Endodermal cell (in vitro differentiated cells): ENCODE results near the gene CLEC18B. TPM values are rescaled to one million over a fixed set of nuclear protein-coding genes. Genes with fewer than 3 reads are reported as not detected.
A peak's percentile ranks its signal among the peaks of the same experiment; 100 is the strongest.
"Not testable (repeated sequence)": the region's sequence is repeated elsewhere in the genome, so short reads cannot be mapped to it uniquely, and the experiment has no call there.

Experiments used
- DNase-seq: peaks from one replicate; pipeline ENCODE4 v3.0.0-alpha.2; 2017
- H3K27ac ChIP-seq: 2 replicates; pipeline ENCODE4 v1.5.1; 2013; ENCODE audit warnings: mild to moderate bottlenecking, low read depth, low read length, moderate library complexity
- H3K27me3 ChIP-seq: 2 replicates; pipeline ENCODE4 v1.6.1; 2013; ENCODE audit warnings: mild to moderate bottlenecking, low read length, moderate library complexity; ENCODE audit not compliant: insufficient read depth, control insufficient read depth, poor library complexity, severe bottlenecking
- H3K36me3 ChIP-seq: 2 replicates; pipeline ENCODE4 v1.7.0; 2013; ENCODE audit warnings: mild to moderate bottlenecking, low read length, moderate library complexity; ENCODE audit not compliant: control insufficient read depth, insufficient read depth
- H3K4me1 ChIP-seq: one replicate; pipeline ENCODE4 v1.7.0; 2013; ENCODE audit warnings: low read length; ENCODE audit not compliant: control insufficient read depth, insufficient read depth
- H3K4me3 ChIP-seq: 2 replicates; pipeline ENCODE4 v1.5.1; 2013; ENCODE audit warnings: mild to moderate bottlenecking, low read length, moderate library complexity
- H3K9ac ChIP-seq: 2 replicates; pipeline ENCODE4 v1.6.1; 2013; ENCODE audit warnings: mild to moderate bottlenecking, low read length, moderate library complexity; ENCODE audit not compliant: poor library complexity, severe bottlenecking; ENCODE audit errors: extremely low read depth
- H3K9me3 ChIP-seq: 2 replicates; pipeline ENCODE4 v1.6.1; 2013; ENCODE audit warnings: mild to moderate bottlenecking, low read length, moderate library complexity; ENCODE audit not compliant: control insufficient read depth
- H3K27ac Mint-ChIP-seq: 2 replicates; pipeline ENCODE4 v1.8.0; 2020; ENCODE audit warnings: mixed read lengths
- H3K27me3 Mint-ChIP-seq: 2 replicates; pipeline ENCODE4 v1.8.0; 2021; ENCODE audit warnings: mild to moderate bottlenecking, mixed read lengths; ENCODE audit not compliant: insufficient read depth
- H3K36me3 Mint-ChIP-seq: 2 replicates; pipeline ENCODE4 v1.8.0; 2020; ENCODE audit warnings: low read depth, mixed read lengths
- H3K4me1 Mint-ChIP-seq: 2 replicates; pipeline ENCODE4 v1.8.0; 2020; ENCODE audit warnings: mixed read lengths
- H3K4me3 Mint-ChIP-seq: 2 replicates; pipeline ENCODE4 v1.8.0; 2020; ENCODE audit warnings: mild to moderate bottlenecking, moderate library complexity, mixed read lengths
- H3K9me3 Mint-ChIP-seq: 2 replicates; pipeline ENCODE4 v1.8.0; 2020; ENCODE audit warnings: mild to moderate bottlenecking, mixed read lengths
- WGBS, 2 experiments: methylation state at CpG; one replicate each; pipeline versions ENCODE4 v1.1.5 to v1.1.7; 2013; ENCODE audit warnings: missing lambda C conversion rate in 2 of 2, mixed read lengths in 1 of 2; ENCODE audit not compliant: insufficient coverage in 1 of 2, insufficient read length in 1 of 2; 5-methylcytosine and 5-hydroxymethylcytosine counted together
- total RNA-seq, 2 donors: library from RNA; stranded (reverse); fragmentation: NEBNext Ultra II Directional in 1 of 2; extraction: Animal tissue kit (Norgen Biotek cat#: 25700) in 1 of 2; gene quantifications; 2 replicates in 1 of 2; 3 replicates in 1 of 2; pipeline ENCODE4 v1.2.1, GENCODE V29; 2021

CLEC18B gene
- total RNA-seq, 2 donors from 2014 or later, result not detected

GRCh38 chr16:74419811-74420210, 1.5 kb downstream of the CLEC18B start:
- H3K9me3 ChIP-seq, H3K4me1 ChIP-seq, H3K27me3 Mint-ChIP-seq, H3K4me3 ChIP-seq, H3K4me1 Mint-ChIP-seq, H3K36me3 ChIP-seq, H3K27me3 ChIP-seq, H3K9me3 Mint-ChIP-seq, H3K36me3 Mint-ChIP-seq, H3K27ac ChIP-seq, H3K9ac ChIP-seq, H3K27ac Mint-ChIP-seq, H3K4me3 Mint-ChIP-seq: not testable (repeated sequence)
- DNase-seq, result peak; percentile 46
- 87 to 90% methylated on average over 3 to 4 of the region's 14 CpGs for WGBS, 2 experiments

GRCh38 chr16:74417897-74418296, 3.4 kb downstream of the CLEC18B start:
- H3K9me3 ChIP-seq, DNase-seq, H3K9me3 Mint-ChIP-seq, H3K27me3 ChIP-seq, H3K36me3 Mint-ChIP-seq, H3K27me3 Mint-ChIP-seq, H3K9ac ChIP-seq, H3K4me1 ChIP-seq, H3K4me3 Mint-ChIP-seq, H3K27ac ChIP-seq, H3K27ac Mint-ChIP-seq, H3K4me1 Mint-ChIP-seq, H3K4me3 ChIP-seq, H3K36me3 ChIP-seq: not testable (repeated sequence)
- WGBS, 2 experiments, result 100% methylated on average over 1 of the region's 15 CpGs; no CpG with 5 or more reads in 1 of the 2 experiments

GRCh38 chr16:74413920-74414319, 7.4 kb downstream of the CLEC18B start:
- 78 to 83% methylated on average over 7 of the region's 7 CpGs for WGBS, 2 experiments
- H3K36me3 ChIP-seq, H3K4me1 Mint-ChIP-seq, H3K27ac Mint-ChIP-seq, H3K4me1 ChIP-seq, H3K36me3 Mint-ChIP-seq, H3K27ac ChIP-seq, H3K4me3 ChIP-seq, H3K9ac ChIP-seq, DNase-seq, H3K4me3 Mint-ChIP-seq, H3K9me3 Mint-ChIP-seq, H3K9me3 ChIP-seq, H3K27me3 ChIP-seq, H3K27me3 Mint-ChIP-seq: not testable (repeated sequence)

GRCh38 chr16:74413485-74413884, 7.8 kb downstream of the CLEC18B start:
- H3K36me3 ChIP-seq, H3K4me3 ChIP-seq, H3K4me1 ChIP-seq, H3K4me1 Mint-ChIP-seq, H3K9me3 ChIP-seq, H3K4me3 Mint-ChIP-seq, H3K36me3 Mint-ChIP-seq, H3K9ac ChIP-seq, H3K27ac Mint-ChIP-seq, H3K9me3 Mint-ChIP-seq, H3K27me3 Mint-ChIP-seq, H3K27me3 ChIP-seq, H3K27ac ChIP-seq: not testable (repeated sequence)
- WGBS, 2 experiments, result 89% methylated on average over 7 of the region's 9 CpGs; no CpG with 5 or more reads in 1 of the 2 experiments
- peak; percentile 25 for DNase-seq

- H3K4me3 Mint-ChIP-seq, H3K4me3 ChIP-seq, H3K9me3 Mint-ChIP-seq: not testable (repeated sequence)
These were observed 8.4 kb downstream of the CLEC18B start for GRCh38 chr16:74412775-74413390.

GRCh38 chr16:74412138-74412774, 9.0 kb downstream of the CLEC18B start:
- H3K27ac ChIP-seq, H3K4me3 Mint-ChIP-seq, H3K27ac Mint-ChIP-seq, DNase-seq, H3K27me3 ChIP-seq, H3K4me3 ChIP-seq, H3K9ac ChIP-seq, H3K4me1 ChIP-seq, H3K36me3 Mint-ChIP-seq, H3K36me3 ChIP-seq, H3K9me3 ChIP-seq, H3K4me1 Mint-ChIP-seq, H3K9me3 Mint-ChIP-seq, H3K27me3 Mint-ChIP-seq: not testable (repeated sequence)
- 72% methylated on average over 5 of the region's 13 CpGs; no CpG with 5 or more reads in 1 of the 2 experiments for WGBS, 2 experiments

More at GRCh38 chr16:74412775-74413390, 8.4 kb downstream of the CLEC18B start:
- not testable (repeated sequence) for H3K27ac Mint-ChIP-seq, H3K36me3 ChIP-seq, H3K9ac ChIP-seq, H3K27me3 Mint-ChIP-seq, H3K4me1 Mint-ChIP-seq, H3K9me3 ChIP-seq, H3K27me3 ChIP-seq, H3K36me3 Mint-ChIP-seq, H3K27ac ChIP-seq, H3K4me1 ChIP-seq
- WGBS, 2 experiments, result 86 to 88% methylated on average over 1 to 8 of the region's 10 CpGs
- DNase-seq, result peak; percentile 20

GRCh38 chr16:74410981-74411380, 10.3 kb downstream of the CLEC18B start:
- DNase-seq, H3K4me1 Mint-ChIP-seq, H3K4me1 ChIP-seq, H3K27ac Mint-ChIP-seq, H3K4me3 ChIP-seq, H3K9me3 ChIP-seq, H3K27ac ChIP-seq, H3K4me3 Mint-ChIP-seq, H3K36me3 Mint-ChIP-seq, H3K36me3 ChIP-seq, H3K27me3 Mint-ChIP-seq, H3K9ac ChIP-seq, H3K27me3 ChIP-seq, H3K9me3 Mint-ChIP-seq: not testable (repeated sequence)
- WGBS, 2 experiments, result 94% methylated on average over 6 of the region's 9 CpGs; no CpG with 5 or more reads in 1 of the 2 experiments
